IPS DF 19.7 (cell line): ENCODE measurements around the gene BCLAF1.
"Not testable (repeated sequence)": the region's sequence is repeated elsewhere in the genome, so short reads cannot be mapped to it uniquely, and the experiment has no call there.

Experiments used
- DNase-seq: peaks from one replicate; pipeline ENCODE4 v3.0.0-alpha.2; 2013; ENCODE audit warnings: low read depth, low spot score

Gene BCLAF1

GRCh38 chr6:136249336-136249735, 40.3 kb downstream of the BCLAF1 start:
- no peak for DNase-seq

- DNase-seq = no peak
Measured at GRCh38 chr6:136244061-136244616, 45.5 kb downstream of the BCLAF1 start.

GRCh38 chr6:136236466-136237293, 53.0 kb downstream of the BCLAF1 start:
- no peak for DNase-seq

GRCh38 chr6:136235233-136235564, 54.4 kb downstream of the BCLAF1 start:
- no peak for DNase-seq

- DNase-seq = no peak
Measured at GRCh38 chr6:136232701-136233100, 56.9 kb downstream of the BCLAF1 start.

- DNase-seq = no peak
Measured at GRCh38 chr6:136230219-136230853, 59.3 kb downstream of the BCLAF1 start.

GRCh38 chr6:136228814-136229213, 60.8 kb downstream of the BCLAF1 start:
- no peak for DNase-seq

GRCh38 chr6:136226674-136227377, 62.8 kb downstream of the BCLAF1 start:
- no peak for DNase-seq

GRCh38 chr6:136226027-136226673, 63.5 kb downstream of the BCLAF1 start:
- DNase-seq = no peak

GRCh38 chr6:136225496-136225895, 64.2 kb downstream of the BCLAF1 start:
- no peak for DNase-seq

GRCh38 chr6:136224974-136225373, 64.7 kb downstream of the BCLAF1 start:
- DNase-seq = not testable (repeated sequence)

GRCh38 chr6:136216503-136217401, 72.9 kb downstream of the BCLAF1 start:
- no peak for DNase-seq

GRCh38 chr6:136213853-136214252, 75.8 kb downstream of the BCLAF1 start:
- no peak for DNase-seq

- DNase-seq = no peak
Measured at GRCh38 chr6:136213012-136213539, 76.6 kb downstream of the BCLAF1 start.

- no peak for DNase-seq
Measured at GRCh38 chr6:136212608-136213007, 77.0 kb downstream of the BCLAF1 start.

- DNase-seq = no peak
Measured at GRCh38 chr6:136210398-136211165, 79.1 kb downstream of the BCLAF1 start.

GRCh38 chr6:136209496-136209895, 80.2 kb downstream of the BCLAF1 start:
- no peak for DNase-seq

- no peak for DNase-seq
Measured at GRCh38 chr6:136208783-136209182, 80.9 kb downstream of the BCLAF1 start.
